GM12891 (cell line): ENCODE measurements around the gene ALCAM.

Experiments
- POLR2A ChIP-seq: IDR thresholded peaks from 2 replicates; pipeline ENCODE4 v1.6.1; 2011; ENCODE audit warnings: low read depth, low read length, control low read depth
- POU2F2 ChIP-seq: IDR thresholded peaks from 2 replicates; pipeline ENCODE4 v1.6.1; 2011; ENCODE audit warnings: low read depth, mild to moderate bottlenecking, control low read depth, low read length, moderate library complexity
- SPI1 ChIP-seq: IDR thresholded peaks from 2 replicates; pipeline ENCODE4 v1.6.1; 2011; ENCODE audit warnings: low read depth, low read length, control low read depth
- TAF1 ChIP-seq: IDR thresholded peaks from 2 replicates; pipeline ENCODE4 v1.6.1; 2011; ENCODE audit warnings: low read depth, low read length, control low read depth

DNA sequence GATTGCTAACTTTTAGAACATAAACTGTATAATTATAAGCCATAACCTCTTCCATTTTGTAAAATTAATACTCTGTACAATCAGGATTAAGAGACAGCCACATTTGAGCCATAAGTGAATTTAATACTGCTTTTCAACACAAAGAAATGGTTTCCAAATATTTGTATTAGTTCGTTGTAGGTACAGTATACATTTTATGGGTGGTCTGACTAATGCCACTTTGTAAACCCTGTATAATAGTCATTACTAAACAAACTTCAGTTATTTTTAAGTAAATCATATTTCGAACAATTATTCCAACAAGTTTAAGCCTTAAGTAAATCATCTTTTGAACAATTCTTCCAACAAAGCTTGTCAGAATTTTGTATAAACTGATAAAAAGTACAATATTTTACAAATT, 11.0 kb downstream of the ALCAM start:
- TF ChIP-seq POLR2A (no peak), TAF1 (no peak), POU2F2 (no peak), SPI1 (no peak)
